ENCODE measurements around the gene PADI2. TPM values are rescaled to one million over a fixed set of nuclear protein-coding genes. Genes with fewer than 3 reads are reported as not detected.

The PADI2 gene
- total and polyA plus RNA-seq, 4 donors = 0.25 to 2.4 (median 0.96) TPM

- TF ChIP-seq REST (IDR thresholded peaks at IDR 0.05) = no peak
Observed at GRCh38 chr1:17097787-17098186, 21.5 kb downstream of the PADI2 start (continued).

- Histone ChIP-seq H3K9ac (ENCODE audit: low read depth in 1 of 2, low read length in 2 of 2) (no peak overlapping the region), H3K27me3 (ENCODE audit: control insufficient read depth in 4 of 4, insufficient read depth in 4 of 4, low read length in 3 of 4) (no peaks in the 10 kb centered on the region), H3K4me3 (ENCODE audit: low read depth in 1 of 3, low read length in 3 of 3) (no peak overlapping the region), H3K4me1 (ENCODE audit: control insufficient read depth in 4 of 4, insufficient read depth in 4 of 4, low read length in 3 of 4) (peaks cover 0 to 2% (median under 1%) of the 10 kb centered on the region in 4 donors), H3K9me3 (ENCODE audit: control insufficient read depth in 4 of 4, low read length in 3 of 4) (peaks cover 0 to 1% (median 0%) of the 10 kb centered on the region in 4 donors), H3K36me3 (ENCODE audit: control insufficient read depth in 4 of 4, insufficient read depth in 3 of 4, low read depth in 1 of 4, low read length in 3 of 4) (no peaks in the 10 kb centered on the region), H3K27ac (ENCODE audit: low read depth in 1 of 2, low read length in 2 of 2) (no peak overlapping the region)
- TF ChIP-seq ZBTB33 (IDR thresholded peaks at IDR 0.05) (no peak), RAD21 (IDR thresholded peaks at IDR 0.05) (no peak), GABPA (IDR thresholded peaks at IDR 0.05 in 1 of 2, conservative IDR thresholded peaks at IDR 0.05 in 1 of 2) (no peak), FOXA1 (IDR thresholded peaks at IDR 0.05) (no peak), MAX (IDR thresholded peaks at IDR 0.05) (no peak), FOXA2 (IDR thresholded peaks at IDR 0.05) (no peak), HNF4G (IDR thresholded peaks at IDR 0.05) (no peak), HNF4A (conservative IDR thresholded peaks at IDR 0.05) (no peak), YY1 (IDR thresholded peaks at IDR 0.05) (no peak), REST (IDR thresholded peaks at IDR 0.05) (no peak), NR2F2 (IDR thresholded peaks at IDR 0.05) (no peak), EGR1 (IDR thresholded peaks at IDR 0.05; ENCODE audit: low read depth in 2 of 2) (no peak), CTCF (IDR thresholded peaks at IDR 0.05; ENCODE audit: low read depth, low read length, missing input control) (no peak), ATF3 (IDR thresholded peaks at IDR 0.05) (no peak), TAF1 (conservative IDR thresholded peaks at IDR 0.05) (no peak), JUND (IDR thresholded peaks at IDR 0.05) (no peak), SP1 (IDR thresholded peaks at IDR 0.05) (no peak), RXRA (IDR thresholded peaks at IDR 0.05) (no peak)
- no peak for DNase-seq (ENCODE audit: low spot score)
- 88% methylated on average over 8 of the region's 8 CpGs for WGBS
Observed at GRCh38 chr1:17097147-17097546, 22.1 kb downstream of the PADI2 start.

All from liver (tissue), 9 donors.